ENCODE results near the gene ACACA.

Gene ACACA

GRCh38 chr17:37231887-37232286 is 174.7 kb downstream of the ACACA start:
- no peak for DNase-seq (ENCODE audit: low spot score)

DNA sequence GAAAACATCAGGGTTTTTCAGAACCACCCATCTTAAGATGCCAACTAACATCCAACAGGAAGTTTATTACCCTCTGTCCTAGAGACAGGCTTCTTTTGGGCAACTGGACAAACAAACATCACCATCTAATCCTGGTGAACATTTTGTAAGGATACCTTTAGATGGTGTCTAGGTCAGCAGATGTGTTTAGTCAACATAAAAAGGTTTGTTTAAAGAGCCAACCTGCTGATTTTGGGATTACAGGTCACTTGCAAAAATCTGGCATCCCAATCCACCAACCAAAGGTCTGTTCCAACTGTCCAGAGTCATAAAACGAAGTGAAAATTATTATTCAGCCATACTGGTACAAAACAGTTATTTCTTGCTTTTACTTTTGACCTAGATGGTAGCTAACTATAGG is 176.0 kb downstream of the ACACA start:
- no peak for DNase-seq (ENCODE audit: low spot score)

DNA sequence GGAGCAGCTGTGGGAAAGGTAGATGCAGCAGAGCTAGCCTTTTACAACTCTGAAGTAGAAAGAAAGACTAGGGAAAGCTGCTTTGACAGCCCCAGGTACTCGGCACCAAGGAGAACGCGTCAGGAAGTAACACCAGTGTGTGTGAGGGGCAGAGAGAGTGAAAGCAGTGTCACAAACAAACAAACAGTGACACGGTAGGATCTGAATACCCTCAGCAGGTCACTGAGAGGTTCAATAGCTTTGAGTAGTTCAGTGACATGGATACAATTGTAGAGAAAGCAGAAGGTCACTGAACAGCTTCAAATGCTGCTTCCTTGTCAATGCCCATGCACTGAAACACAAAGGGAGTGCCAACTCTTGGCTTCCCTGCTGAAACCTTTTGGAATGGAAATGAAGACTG is 181.2 kb downstream of the ACACA start:
- no peak for DNase-seq (ENCODE audit: low spot score)

DNA sequence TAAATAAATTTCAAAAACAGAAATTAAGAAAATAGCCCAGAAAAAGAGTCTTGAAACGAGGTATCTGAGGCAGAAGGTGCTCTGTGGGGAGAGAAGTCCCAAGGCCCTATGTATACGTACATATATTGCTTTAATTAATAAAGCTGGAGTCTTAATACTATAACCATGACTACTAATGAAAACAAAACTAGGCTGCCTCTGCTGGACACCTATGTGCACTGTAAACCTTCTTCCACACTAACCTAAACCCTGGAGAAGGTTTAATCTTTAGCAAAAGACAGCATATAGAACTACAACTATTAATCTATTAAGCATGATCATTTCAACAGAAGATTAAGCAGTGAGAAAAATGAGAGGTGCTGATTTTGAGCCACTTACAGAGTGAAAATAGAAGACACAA is 184.8 kb downstream of the ACACA start:
- no peak for DNase-seq (ENCODE audit: low spot score)

DNA sequence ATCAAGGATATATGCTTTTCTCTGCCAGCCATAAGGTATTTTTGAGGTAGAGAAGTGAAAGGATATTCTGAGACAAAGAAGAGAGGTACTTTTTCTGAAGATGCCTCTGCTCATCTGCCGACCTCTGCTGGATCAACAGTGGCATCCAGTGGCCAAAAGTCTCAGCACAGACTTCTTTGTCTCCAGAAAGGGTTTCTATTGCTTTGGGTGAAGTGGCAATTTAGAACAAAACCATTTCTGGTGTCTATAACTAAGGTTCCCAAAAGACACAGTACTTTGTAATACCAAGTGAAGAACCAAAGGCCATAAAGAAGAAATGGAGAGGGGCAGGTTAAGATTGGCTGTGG is 186.1 kb downstream of the ACACA start:
- DNase-seq (ENCODE audit: low spot score): peak; percentile 35

DNA sequence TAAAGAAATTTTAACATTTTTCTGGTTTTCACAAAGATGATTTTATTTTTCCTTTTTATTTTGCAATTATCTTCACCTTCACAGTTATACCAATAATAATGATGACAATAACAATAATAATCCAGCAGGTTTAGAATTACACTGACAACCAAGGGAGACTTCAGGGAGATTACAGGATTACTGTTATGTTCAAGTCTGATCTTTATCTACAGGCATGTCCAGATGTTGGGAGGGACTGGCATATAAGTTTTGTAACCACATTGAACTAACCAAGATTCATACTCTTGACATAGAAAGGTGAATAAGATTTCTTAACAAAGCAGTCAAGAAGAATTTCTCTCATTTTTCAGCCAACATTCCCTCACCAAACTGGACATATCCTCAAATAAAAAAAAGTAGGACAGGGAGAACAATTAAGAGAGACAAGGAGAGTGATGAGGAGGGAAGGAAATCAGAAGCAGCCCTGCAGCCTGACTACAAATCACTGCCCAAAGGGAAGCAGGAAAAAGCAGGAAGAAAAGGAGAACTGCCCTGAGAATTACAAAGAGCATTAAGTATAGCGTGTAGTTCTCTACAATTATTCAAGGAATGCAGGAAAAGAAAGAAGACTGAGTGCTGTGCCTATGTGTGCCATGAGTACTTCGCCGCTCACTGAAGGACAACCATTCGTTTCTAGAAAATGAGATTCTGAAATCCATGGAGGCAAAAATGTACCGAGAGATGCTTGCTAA is 186.6 kb downstream of the ACACA start:
- DNase-seq (ENCODE audit: low spot score): no peak

- peak; percentile 8 for DNase-seq (ENCODE audit: low spot score)
Observed at GRCh38 chr17:37218849-37219248, 187.8 kb downstream of the ACACA start.

DNA sequence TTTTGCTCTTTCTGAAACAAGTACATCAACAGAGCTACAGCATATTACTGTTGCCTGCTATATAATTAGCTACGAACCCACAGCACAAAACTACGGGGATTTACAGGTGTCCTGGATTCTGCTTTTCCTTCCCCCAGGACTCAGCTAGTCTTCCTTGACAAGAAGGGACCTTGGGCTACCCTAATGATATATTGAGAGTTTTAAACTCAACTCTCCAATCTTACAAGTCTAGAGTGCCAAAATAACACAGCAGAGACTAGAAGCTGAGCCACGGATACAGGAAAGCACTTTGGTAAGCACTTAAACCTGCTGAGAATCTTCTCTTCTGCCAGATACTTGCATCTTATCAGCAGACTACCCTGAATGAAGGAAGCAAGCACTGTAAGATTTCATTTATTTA is 192.2 kb downstream of the ACACA start:
- DNase-seq (ENCODE audit: low spot score): no peak

DNA sequence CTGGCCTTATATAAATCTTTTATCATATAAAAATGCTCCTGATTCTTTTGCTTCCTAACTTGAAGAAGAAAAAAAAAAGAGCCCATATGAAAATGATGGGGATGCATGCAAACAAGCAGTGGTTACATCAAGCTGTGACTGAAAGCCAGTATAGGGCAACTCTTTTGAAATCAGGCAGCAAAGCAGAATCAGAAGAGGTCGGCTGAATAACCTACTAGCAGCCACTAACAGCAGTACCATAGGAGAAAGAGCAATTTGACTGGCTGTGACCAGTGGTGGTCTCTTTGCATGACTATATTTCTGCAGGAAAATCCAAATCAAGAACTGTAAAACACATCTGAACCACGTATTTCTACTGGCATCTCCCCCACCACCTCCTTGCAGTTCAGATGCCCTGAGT is 192.7 kb downstream of the ACACA start:
- DNase-seq (ENCODE audit: low spot score): no peak

DNA sequence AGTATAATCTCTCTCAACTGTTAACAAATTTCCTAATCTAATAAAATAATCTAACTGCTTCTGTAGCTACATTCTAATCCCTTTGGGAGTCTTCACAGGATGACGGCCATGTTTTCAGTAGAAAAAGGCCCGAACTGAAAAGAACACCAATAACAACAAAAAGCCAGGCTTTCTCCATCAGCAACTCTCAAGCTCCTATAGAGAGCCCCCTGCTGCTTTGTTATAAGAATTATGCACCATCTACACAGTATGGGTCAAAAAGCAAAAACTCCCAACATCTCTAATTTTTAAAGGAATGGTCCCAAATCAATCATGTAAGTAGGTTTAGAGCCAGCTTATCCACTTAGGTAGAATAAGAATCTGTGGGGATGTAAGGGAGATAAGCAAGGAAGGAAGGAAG is 194.5 kb downstream of the ACACA start:
- DNase-seq (ENCODE audit: low spot score): no peak

DNA sequence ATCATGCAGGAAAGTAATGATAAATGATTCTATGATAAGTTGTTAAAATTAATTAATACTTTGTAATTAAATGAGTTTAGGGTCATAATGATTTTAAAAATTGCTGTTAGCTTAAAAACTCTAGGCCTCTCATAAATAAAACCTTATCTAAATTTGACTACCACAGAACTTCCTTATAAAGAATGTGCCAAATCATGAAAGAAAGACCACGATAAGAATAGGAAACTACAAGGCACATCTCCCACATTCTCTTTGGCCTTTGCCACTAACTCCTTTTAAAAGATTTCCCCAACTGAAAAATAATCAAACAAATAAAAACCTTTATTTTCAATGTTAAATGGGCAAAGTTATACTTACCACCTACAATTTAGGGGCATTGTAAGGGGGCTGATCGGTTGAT is 195.5 kb downstream of the ACACA start:
- no peak for DNase-seq (ENCODE audit: low spot score)

- DNase-seq (ENCODE audit: low spot score): no peak
Observed at GRCh38 chr17:37207103-37207502, 199.5 kb downstream of the ACACA start.

DNA sequence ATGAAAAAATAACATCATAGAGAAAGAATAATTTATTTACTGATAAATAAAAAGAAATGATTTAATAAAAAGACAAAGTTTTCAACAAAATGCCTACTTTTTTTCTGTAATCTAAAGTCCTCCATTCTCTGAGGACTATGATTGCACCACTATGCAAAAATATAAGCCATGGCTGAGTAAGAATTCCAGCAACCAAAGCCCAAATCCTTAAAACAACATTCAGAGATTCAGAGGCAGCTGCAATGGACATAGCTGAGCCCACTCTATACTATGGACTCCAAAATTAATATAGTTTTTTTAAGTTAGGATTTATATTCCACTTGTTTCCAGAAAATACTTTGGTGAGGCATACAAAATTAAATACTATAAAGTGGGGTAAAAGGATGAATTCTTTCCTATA is 200.3 kb downstream of the ACACA start:
- no peak for DNase-seq (ENCODE audit: low spot score)

GRCh38 chr17:37200497-37200896 is 206.1 kb downstream of the ACACA start:
- DNase-seq (ENCODE audit: low spot score): no peak

GRCh38 chr17:37197336-37197735 is 209.3 kb downstream of the ACACA start:
- DNase-seq (ENCODE audit: low spot score): no peak

DNA sequence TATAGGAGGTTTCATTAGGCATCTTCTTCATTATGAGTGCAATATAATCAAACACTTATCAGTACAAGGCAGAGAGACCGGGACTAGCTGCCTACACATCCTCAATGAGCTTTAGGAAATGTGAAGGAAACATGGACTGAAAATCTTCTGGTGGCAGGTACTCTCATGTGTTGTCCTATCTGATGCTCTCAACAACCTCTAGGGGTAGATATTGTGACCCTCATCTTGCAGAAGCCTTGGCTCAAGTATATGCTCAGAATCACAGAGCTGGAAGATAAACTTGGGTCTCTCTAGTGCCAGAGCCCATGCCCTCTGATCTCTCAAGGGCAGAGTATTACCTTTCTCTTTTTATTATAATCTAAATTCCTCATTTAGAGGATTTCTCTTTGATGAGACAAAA is 212.4 kb downstream of the ACACA start:
- DNase-seq (ENCODE audit: low spot score): no peak

GRCh38 chr17:37191219-37191618 is 215.4 kb downstream of the ACACA start:
- peak; percentile 32 for DNase-seq (ENCODE audit: low spot score)

GRCh38 chr17:37190493-37190892 is 216.1 kb downstream of the ACACA start:
- DNase-seq (ENCODE audit: low spot score): no peak

DNA sequence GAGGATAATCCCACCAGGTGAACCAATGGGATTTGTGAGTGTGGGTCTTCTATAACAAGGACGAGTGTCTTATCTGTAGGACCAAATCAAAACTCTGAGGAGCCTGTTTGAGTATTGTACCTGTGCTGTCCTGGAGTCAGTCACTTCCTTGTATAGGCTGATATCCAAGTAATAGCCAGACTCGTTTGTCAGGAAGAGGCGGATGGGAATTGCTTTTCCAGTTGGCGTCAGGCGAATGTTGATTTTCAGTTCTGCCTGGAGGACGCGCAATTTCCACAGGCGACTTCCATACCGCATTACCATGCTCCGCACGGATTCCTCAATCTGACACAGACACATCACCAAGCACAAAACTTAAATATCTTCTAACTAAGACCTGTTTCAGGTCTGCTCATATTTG is 218.5 kb downstream of the ACACA start:
- no peak for DNase-seq (ENCODE audit: low spot score)

- no peak for DNase-seq (ENCODE audit: low spot score)
Observed at GRCh38 chr17:37187262-37187661, 219.4 kb downstream of the ACACA start.

DNA sequence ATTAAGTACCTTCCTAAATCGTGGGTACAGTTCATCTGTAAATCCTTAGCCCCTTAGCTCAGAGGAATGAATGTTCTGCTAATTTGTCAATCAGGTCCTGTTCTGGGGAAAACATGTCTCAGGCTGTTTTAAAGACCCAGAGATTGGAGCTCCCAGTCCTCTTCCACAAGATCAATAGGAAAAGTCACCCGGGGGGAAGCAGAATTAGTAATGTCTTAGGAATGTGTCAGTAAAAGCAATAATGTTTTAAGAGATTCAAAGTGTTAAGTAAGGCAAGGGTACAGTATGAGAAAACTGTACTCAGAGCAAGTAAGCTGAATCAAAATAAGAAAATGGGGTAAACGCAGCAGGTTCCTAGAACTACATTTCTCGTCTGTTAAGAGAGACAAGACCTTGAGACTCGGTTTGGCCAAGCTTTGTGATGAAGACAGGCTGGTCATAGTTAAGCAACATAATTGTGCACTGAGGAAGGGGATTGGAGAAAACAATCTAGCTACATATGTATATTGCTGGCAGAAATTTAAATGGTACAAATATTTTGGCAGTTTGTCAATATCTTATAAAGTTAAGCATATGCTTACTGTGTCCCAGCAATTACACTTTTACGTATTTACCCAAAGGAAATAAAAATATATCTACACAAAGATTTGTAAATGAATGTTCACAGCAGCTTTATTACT is 223.7 kb downstream of the ACACA start:
- peak; percentile 28 for DNase-seq (ENCODE audit: low spot score)

- DNase-seq (ENCODE audit: low spot score): no peak
Observed at GRCh38 chr17:37180376-37180775, 226.3 kb downstream of the ACACA start.

DNA sequence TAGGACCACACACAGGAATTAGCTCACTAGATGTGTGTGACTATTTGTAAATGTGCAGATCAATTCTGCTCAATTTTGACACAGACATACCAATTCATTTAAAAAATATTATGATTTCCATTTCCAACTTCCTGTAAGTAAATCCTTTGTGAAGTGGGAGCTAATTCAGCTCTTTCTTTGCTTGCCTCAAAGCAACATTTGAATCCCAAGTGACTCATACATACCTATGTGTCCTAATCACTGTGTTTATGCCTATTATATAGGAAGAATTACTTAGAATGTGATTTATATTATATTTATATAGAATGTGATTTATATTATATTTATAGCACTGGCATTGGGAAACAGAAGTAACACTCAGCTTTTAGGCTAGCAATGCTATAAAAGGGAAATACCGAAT is 226.7 kb downstream of the ACACA start:
- peak; percentile 57 for DNase-seq (ENCODE audit: low spot score)

GRCh38 chr17:37177254-37177870 is 229.3 kb downstream of the ACACA start:
- DNase-seq (ENCODE audit: low spot score): no peak

All from kidney tubule cell (primary cell).